DLD1 (cell line): ENCODE results near the gene CHMP4B.

Source experiments
- in situ Hi-C: cut with HindIII; loops from 2 replicates; pipeline ENCODE4 v1.10.0; 2017; ENCODE audit warnings: low sequenced_read_pairs

Gene CHMP4B

DNA sequence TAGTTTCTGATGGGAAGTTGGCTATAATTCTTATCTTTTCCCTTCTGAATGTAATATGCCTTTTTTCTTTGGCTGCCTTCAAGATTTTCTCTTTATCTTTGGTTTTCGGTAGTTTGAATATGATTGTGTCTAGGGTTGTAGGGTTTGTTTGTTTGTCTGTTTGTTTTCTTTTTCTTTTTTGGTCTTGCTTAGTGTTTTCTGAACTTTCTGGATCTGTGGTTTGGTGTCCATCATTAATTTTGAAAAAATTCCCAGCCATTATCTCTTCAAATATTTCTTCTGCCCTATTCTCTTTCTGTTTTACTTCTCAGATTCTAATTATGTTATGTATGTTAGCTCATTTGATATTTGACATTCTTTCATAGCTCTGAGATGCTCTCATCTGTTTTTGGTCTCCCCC lies 79.4 kb downstream of the CHMP4B start:
- in situ Hi-C loops: no loop called here

GRCh38 chr20:33893314-33893713 lies 82.2 kb downstream of the CHMP4B start:
- in situ Hi-C loops: no loop called here

DNA sequence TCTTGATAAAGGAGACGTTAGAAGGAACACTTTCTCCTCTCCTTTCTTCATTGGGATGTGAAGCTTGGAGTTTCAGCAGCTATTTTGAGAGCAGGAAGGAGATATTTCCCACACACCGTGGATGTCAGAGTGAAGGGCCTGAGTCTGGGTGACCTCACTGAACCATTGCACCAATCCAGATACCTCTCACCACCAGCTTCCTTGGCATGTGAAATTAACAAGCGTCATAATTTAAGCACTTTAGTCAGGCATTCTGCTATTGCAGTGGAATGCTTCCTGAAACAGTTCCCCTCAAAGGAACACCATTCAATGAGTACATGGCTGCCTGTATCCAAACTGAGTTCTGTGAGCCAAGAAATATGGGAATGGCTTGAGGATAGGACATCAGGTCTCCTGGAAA lies 83.7 kb downstream of the CHMP4B start:
- in situ Hi-C loops: no loop called here

- in situ Hi-C loops: no loop called here
Observed at GRCh38 chr20:33896509-33896908, 85.4 kb downstream of the CHMP4B start.

GRCh38 chr20:33897313-33897912 lies 86.3 kb downstream of the CHMP4B start:
- in situ Hi-C loops: no loop called here

GRCh38 chr20:33899106-33899505 lies 88.0 kb downstream of the CHMP4B start:
- in situ Hi-C loops: no loop called here

DNA sequence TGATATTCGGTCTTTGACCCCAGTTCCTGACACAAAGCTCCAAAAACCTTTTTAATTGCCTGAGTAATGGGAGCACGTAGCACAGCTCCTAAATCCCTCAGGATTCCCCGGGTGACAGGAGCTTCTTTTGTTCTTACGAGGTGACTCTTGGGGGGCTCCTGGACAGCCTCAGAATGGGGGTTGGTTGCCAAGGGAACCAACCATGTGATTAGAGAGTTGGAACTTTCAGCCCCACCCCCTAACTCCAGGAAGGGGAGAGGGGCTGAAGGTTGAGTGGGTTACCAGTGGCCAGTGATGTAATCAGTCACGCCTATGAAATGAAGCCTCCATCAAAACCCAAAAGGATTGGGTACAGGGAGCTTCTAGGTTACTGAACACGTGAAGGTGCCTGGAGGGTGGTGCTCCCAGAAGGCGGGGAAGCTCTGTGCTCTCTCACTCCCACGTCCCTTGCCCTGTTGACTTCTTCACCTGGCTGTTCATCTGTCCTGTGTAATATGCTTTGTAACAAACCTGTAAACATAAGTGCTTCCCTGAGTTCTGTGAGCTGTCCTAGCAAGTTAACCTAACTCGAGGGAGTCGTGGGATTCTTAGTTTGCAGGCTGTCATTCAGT lies 89.5 kb downstream of the CHMP4B start:
- in situ Hi-C loops: no loop called here

DNA sequence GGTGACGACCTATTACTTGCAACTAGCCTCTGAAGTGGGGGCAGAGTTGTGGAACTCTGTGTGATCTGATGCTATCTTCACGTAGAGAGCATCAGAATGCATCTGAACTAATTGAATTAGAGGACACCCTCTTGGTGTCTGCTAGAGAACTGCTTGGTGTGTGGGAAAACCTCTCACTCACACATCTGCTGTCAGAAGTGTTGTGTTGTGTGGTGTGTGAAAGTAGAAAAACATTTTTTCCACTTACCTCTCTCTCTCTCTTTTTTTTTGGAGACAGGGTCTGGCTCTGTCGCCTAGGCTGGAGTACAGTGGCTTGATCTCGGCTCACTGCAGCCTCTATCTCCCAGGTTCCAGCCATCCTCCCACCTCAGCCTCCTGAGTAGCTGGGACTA lies 90.0 kb downstream of the CHMP4B start:
- in situ Hi-C loops: no loop called here

DNA sequence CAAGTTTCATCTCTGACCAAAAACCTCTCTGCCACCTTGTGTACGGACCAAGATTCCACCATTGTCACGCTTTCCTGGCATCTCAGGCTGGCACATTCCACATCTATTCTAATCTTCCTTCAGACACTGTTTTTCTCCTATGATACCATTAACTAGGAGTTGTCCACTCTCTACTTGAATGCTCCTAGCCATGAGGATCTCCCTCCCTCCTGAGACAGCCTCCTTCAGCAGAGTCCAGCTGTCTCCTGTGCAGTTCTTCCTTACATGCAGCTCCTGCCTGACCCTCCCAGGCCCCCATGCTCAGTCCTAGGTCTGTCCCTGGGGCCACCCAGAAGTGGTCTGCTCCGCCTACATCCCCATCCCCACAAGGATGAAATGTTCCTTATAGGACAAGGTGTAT lies 90.9 kb downstream of the CHMP4B start:
- in situ Hi-C loops: no loop called here
